Right lobe of liver (tissue), 4 donors: ENCODE data around the gene SH3RF1.

Source experiments
- POLR2A ChIP-seq: fragments of 450-650 bp; IDR thresholded peaks from one replicate; pipeline ENCODE4 v1.6.1; 2017; ENCODE audit warnings: antibody characterized with exemption, mild to moderate bottlenecking
- TF ChIP-seq, protein P1 (sequence below), 4 donors: fragments of 200-600 bp in 3 of 4; fragments of 450-650 bp in 1 of 4; IDR thresholded peaks; one replicate each; pipeline versions ENCODE4 v1.5.1 to v1.8.0; 2016 to 2022; ENCODE audit warnings: antibody characterized with exemption in 4 of 4, mild to moderate bottlenecking in 2 of 4
- donor health status: DM: no; HTN: no; CAD: no.
- donor health status: DM: no; HTN: no; CAD: no.
- donor health status: DM: no; HTN: yes; CAD: no.

DNA sequence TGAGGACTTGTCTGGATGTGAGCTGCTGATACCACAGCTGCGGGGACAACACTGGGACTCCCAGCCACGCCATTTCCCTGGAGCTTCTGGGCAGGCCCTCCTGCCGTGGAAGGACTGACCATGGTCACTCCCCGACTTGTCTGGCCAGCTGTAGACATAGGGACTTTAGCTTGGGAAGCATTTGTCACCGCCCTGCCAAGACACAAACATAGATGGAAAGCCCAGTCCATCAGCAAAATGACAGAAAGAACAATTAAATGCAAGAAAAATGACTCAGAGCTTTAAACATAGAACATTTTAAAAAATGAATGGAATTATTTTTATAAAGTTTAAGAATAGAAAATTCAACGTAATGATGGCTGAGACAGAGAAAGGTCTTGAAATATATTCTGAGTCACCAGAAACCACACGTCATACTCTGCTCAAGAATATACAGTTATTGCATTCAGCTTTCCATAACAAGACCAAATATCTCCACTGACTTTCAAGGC is 153.1 kb downstream of the SH3RF1 start:
- TF ChIP-seq, protein P1, sequence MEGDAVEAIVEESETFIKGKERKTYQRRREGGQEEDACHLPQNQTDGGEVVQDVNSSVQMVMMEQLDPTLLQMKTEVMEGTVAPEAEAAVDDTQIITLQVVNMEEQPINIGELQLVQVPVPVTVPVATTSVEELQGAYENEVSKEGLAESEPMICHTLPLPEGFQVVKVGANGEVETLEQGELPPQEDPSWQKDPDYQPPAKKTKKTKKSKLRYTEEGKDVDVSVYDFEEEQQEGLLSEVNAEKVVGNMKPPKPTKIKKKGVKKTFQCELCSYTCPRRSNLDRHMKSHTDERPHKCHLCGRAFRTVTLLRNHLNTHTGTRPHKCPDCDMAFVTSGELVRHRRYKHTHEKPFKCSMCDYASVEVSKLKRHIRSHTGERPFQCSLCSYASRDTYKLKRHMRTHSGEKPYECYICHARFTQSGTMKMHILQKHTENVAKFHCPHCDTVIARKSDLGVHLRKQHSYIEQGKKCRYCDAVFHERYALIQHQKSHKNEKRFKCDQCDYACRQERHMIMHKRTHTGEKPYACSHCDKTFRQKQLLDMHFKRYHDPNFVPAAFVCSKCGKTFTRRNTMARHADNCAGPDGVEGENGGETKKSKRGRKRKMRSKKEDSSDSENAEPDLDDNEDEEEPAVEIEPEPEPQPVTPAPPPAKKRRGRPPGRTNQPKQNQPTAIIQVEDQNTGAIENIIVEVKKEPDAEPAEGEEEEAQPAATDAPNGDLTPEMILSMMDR (IDR thresholded peaks at IDR 0.05), result no peak
- no peak for TF ChIP-seq POLR2A
